PC-9 (cell line): ENCODE results near the gene QPCT.

Source experiments
- CTCF ChIP-seq: fragments of 200-600 bp; sonication (generic); conservative IDR thresholded peaks from 2 replicates; pipeline ENCODE4 v1.6.1; 2017; ENCODE audit warnings: mixed run types, antibody characterized with exemption, mild to moderate bottlenecking, moderate library complexity
- EZH2 ChIP-seq: fragments of 200-600 bp; sonication (generic); IDR thresholded peaks from 2 replicates; pipeline ENCODE4 v1.8.0; 2017; ENCODE audit warnings: antibody characterized with exemption, low read depth

GRCh38 chr2:37357069-37357468 lies 12.6 kb downstream of the QPCT start:
- TF ChIP-seq CTCF (no peak), EZH2 (no peak)
